ENCODE results near the gene FER. TPM values are rescaled to one million over a fixed set of nuclear protein-coding genes. Genes with fewer than 3 reads are reported as not detected.

The FER gene
- total and polyA plus RNA-seq, 2 of the 8 experiments (the other 6 are each of a cell fraction or from before 2014, with no cell fraction given), result 1.3 to 15.8 TPM

DNA sequence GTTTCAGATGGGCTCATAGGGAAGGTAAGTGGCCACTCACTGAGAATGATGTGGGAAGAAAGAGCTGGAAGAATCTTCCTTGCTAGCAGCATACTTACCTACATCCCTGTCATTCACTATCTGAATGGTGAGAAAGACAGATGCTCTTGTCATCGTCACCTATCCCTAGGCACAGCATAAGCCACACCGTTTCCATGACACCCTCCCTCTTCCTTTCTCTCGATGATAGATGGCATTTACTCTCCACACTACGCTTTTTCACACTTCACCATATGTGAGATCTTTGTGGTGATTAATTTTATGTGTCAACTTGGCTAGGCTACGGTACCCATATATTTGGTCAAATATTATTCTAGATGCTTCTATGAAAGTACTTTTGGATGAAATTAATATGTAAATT, 44.4 kb upstream of the FER start (continued):
- TF ChIP-seq, protein P1, sequence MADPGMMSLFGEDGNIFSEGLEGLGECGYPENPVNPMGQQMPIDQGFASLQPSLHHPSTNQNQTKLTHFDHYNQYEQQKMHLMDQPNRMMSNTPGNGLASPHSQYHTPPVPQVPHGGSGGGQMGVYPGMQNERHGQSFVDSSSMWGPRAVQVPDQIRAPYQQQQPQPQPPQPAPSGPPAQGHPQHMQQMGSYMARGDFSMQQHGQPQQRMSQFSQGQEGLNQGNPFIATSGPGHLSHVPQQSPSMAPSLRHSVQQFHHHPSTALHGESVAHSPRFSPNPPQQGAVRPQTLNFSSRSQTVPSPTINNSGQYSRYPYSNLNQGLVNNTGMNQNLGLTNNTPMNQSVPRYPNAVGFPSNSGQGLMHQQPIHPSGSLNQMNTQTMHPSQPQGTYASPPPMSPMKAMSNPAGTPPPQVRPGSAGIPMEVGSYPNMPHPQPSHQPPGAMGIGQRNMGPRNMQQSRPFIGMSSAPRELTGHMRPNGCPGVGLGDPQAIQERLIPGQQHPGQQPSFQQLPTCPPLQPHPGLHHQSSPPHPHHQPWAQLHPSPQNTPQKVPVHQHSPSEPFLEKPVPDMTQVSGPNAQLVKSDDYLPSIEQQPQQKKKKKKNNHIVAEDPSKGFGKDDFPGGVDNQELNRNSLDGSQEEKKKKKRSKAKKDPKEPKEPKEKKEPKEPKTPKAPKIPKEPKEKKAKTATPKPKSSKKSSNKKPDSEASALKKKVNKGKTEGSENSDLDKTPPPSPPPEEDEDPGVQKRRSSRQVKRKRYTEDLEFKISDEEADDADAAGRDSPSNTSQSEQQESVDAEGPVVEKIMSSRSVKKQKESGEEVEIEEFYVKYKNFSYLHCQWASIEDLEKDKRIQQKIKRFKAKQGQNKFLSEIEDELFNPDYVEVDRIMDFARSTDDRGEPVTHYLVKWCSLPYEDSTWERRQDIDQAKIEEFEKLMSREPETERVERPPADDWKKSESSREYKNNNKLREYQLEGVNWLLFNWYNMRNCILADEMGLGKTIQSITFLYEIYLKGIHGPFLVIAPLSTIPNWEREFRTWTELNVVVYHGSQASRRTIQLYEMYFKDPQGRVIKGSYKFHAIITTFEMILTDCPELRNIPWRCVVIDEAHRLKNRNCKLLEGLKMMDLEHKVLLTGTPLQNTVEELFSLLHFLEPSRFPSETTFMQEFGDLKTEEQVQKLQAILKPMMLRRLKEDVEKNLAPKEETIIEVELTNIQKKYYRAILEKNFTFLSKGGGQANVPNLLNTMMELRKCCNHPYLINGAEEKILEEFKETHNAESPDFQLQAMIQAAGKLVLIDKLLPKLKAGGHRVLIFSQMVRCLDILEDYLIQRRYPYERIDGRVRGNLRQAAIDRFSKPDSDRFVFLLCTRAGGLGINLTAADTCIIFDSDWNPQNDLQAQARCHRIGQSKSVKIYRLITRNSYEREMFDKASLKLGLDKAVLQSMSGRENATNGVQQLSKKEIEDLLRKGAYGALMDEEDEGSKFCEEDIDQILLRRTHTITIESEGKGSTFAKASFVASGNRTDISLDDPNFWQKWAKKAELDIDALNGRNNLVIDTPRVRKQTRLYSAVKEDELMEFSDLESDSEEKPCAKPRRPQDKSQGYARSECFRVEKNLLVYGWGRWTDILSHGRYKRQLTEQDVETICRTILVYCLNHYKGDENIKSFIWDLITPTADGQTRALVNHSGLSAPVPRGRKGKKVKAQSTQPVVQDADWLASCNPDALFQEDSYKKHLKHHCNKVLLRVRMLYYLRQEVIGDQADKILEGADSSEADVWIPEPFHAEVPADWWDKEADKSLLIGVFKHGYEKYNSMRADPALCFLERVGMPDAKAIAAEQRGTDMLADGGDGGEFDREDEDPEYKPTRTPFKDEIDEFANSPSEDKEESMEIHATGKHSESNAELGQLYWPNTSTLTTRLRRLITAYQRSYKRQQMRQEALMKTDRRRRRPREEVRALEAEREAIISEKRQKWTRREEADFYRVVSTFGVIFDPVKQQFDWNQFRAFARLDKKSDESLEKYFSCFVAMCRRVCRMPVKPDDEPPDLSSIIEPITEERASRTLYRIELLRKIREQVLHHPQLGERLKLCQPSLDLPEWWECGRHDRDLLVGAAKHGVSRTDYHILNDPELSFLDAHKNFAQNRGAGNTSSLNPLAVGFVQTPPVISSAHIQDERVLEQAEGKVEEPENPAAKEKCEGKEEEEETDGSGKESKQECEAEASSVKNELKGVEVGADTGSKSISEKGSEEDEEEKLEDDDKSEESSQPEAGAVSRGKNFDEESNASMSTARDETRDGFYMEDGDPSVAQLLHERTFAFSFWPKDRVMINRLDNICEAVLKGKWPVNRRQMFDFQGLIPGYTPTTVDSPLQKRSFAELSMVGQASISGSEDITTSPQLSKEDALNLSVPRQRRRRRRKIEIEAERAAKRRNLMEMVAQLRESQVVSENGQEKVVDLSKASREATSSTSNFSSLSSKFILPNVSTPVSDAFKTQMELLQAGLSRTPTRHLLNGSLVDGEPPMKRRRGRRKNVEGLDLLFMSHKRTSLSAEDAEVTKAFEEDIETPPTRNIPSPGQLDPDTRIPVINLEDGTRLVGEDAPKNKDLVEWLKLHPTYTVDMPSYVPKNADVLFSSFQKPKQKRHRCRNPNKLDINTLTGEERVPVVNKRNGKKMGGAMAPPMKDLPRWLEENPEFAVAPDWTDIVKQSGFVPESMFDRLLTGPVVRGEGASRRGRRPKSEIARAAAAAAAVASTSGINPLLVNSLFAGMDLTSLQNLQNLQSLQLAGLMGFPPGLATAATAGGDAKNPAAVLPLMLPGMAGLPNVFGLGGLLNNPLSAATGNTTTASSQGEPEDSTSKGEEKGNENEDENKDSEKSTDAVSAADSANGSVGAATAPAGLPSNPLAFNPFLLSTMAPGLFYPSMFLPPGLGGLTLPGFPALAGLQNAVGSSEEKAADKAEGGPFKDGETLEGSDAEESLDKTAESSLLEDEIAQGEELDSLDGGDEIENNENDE (IDR thresholded peaks at IDR 0.05; ENCODE audit: insufficient replicate concordance, low read length), result no peak
- no peak for TF ChIP-seq SIRT6 (IDR thresholded peaks at IDR 0.05; ENCODE audit: low read length)
- TF ChIP-seq SAP30 (IDR thresholded peaks at IDR 0.05; ENCODE audit: insufficient read depth, insufficient replicate concordance, low read length), result no peak
- TF ChIP-seq SP4 (IDR thresholded peaks at IDR 0.05; ENCODE audit: low read length), result no peak
- no peak for TF ChIP-seq TCF12 (IDR thresholded peaks at IDR 0.05; ENCODE audit: low read depth, low read length)
- no peak for TF ChIP-seq CHD1 (IDR thresholded peaks at IDR 0.05; ENCODE audit: low read depth, low read length)
- TF ChIP-seq SP1 (IDR thresholded peaks at IDR 0.05; ENCODE audit: low read depth, low read length), result no peak
